Neural crest cell (in vitro differentiated cells): ENCODE measurements around the gene AKT1. TPM values are rescaled to one million over a fixed set of nuclear protein-coding genes. Genes with fewer than 3 reads are reported as not detected.

Experiments
- DNase-seq: peaks from one replicate; pipeline ENCODE4 v3.0.0; 2021; ENCODE audit warnings: low read depth, mixed read lengths, low spot score
- H3K27ac Mint-ChIP-seq: one replicate; pipeline ENCODE4 v1.8.0; 2021; ENCODE audit warnings: mild to moderate bottlenecking, mixed read lengths; ENCODE audit not compliant: unreplicated experiment
- H3K27me3 Mint-ChIP-seq: 2 replicates; pipeline ENCODE4 v1.8.0; 2021; ENCODE audit warnings: low read depth, mild to moderate bottlenecking, mixed read lengths
- H3K36me3 Mint-ChIP-seq: 2 replicates; pipeline ENCODE4 v1.8.0; 2021; ENCODE audit warnings: low read depth, mild to moderate bottlenecking, mixed read lengths
- H3K4me1 Mint-ChIP-seq: 2 replicates; pipeline ENCODE4 v1.8.0; 2021; ENCODE audit warnings: mixed read lengths
- H3K4me3 Mint-ChIP-seq: one replicate; pipeline ENCODE4 v1.8.0; 2021; ENCODE audit warnings: mild to moderate bottlenecking, mixed read lengths
- H3K9me3 Mint-ChIP-seq: 2 replicates; pipeline ENCODE4 v1.8.0; 2021; ENCODE audit warnings: mixed read lengths
- total RNA-seq: library from RNA; stranded (reverse); gene quantifications from 2 replicates; pipeline ENCODE4 v1.2.1, GENCODE V29; 2021
- TF ChIP-seq, protein P1 (sequence below): fragments of 200-600 bp; sonication (generic); conservative IDR thresholded peaks from 2 replicates; pipeline ENCODE4 v1.5.0; 2021; ENCODE audit warnings: antibody characterized with exemption, mild to moderate bottlenecking

AKT1 gene
- total RNA-seq, 1 donor from 2014 or later = 191 TPM

- no peaks in the 10 kb centered on the region for H3K27me3 Mint-ChIP-seq
- H3K4me3 Mint-ChIP-seq = no peak overlapping the region
- H3K4me1 Mint-ChIP-seq = no peaks in the 10 kb centered on the region
- no peaks in the 10 kb centered on the region for H3K36me3 Mint-ChIP-seq
- H3K27ac Mint-ChIP-seq = no peak overlapping the region
- H3K9me3 Mint-ChIP-seq = no peaks in the 10 kb centered on the region
- DNase-seq = no peak
- TF ChIP-seq, protein P1, sequence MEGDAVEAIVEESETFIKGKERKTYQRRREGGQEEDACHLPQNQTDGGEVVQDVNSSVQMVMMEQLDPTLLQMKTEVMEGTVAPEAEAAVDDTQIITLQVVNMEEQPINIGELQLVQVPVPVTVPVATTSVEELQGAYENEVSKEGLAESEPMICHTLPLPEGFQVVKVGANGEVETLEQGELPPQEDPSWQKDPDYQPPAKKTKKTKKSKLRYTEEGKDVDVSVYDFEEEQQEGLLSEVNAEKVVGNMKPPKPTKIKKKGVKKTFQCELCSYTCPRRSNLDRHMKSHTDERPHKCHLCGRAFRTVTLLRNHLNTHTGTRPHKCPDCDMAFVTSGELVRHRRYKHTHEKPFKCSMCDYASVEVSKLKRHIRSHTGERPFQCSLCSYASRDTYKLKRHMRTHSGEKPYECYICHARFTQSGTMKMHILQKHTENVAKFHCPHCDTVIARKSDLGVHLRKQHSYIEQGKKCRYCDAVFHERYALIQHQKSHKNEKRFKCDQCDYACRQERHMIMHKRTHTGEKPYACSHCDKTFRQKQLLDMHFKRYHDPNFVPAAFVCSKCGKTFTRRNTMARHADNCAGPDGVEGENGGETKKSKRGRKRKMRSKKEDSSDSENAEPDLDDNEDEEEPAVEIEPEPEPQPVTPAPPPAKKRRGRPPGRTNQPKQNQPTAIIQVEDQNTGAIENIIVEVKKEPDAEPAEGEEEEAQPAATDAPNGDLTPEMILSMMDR = no peak
Measured at GRCh38 chr14:104786726-104787675, 8.5 kb downstream of the AKT1 start.

- H3K9me3 Mint-ChIP-seq = no peaks in the 10 kb centered on the region
- H3K27ac Mint-ChIP-seq = no peak overlapping the region
- H3K27me3 Mint-ChIP-seq = no peaks in the 10 kb centered on the region
- H3K36me3 Mint-ChIP-seq = no peaks in the 10 kb centered on the region
- no peak for DNase-seq
- no peak overlapping the region for H3K4me3 Mint-ChIP-seq
- TF ChIP-seq, protein P1 = no peak
- no peaks in the 10 kb centered on the region for H3K4me1 Mint-ChIP-seq
Measured at GRCh38 chr14:104786091-104786586, 9.4 kb downstream of the AKT1 start.

GRCh38 chr14:104785708-104786080 is 9.9 kb downstream of the AKT1 start:
- H3K36me3 Mint-ChIP-seq = no peaks in the 10 kb centered on the region
- no peaks in the 10 kb centered on the region for H3K4me1 Mint-ChIP-seq
- DNase-seq = no peak
- TF ChIP-seq, protein P1 = no peak
- H3K27me3 Mint-ChIP-seq = no peaks in the 10 kb centered on the region
- no peak overlapping the region for H3K27ac Mint-ChIP-seq
- no peaks in the 10 kb centered on the region for H3K9me3 Mint-ChIP-seq
- H3K4me3 Mint-ChIP-seq = no peak overlapping the region

- Mint-ChIP-seq H3K27ac (no peak overlapping the region), H3K4me1 (no peaks in the 10 kb centered on the region), H3K9me3 (no peaks in the 10 kb centered on the region), H3K27me3 (no peaks in the 10 kb centered on the region), H3K36me3 (no peaks in the 10 kb centered on the region), H3K4me3 (no peak overlapping the region)
- TF ChIP-seq, protein P1 = no peak
- no peak for DNase-seq
Measured at GRCh38 chr14:104784846-104785707, 10.5 kb downstream of the AKT1 start.

DNA sequence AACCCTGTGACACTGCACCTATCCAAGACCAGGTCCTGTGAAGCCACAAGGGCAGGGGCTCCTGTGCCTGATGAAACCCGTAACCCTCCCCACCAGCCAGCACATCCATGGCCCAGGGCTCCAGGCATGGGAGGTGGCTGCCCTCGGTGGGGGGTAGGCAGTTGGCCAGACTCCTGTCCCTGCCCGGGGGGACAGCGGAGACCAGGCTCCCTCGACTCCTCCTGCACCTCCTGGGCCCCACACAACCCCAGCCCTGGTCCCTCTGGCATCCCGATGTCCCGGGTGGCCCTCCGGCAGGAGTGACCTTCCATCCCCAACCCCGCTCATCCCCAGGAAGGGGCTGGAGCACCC is 11.4 kb downstream of the AKT1 start:
- H3K4me3 Mint-ChIP-seq = no peak overlapping the region
- no peak overlapping the region for H3K27ac Mint-ChIP-seq
- H3K9me3 Mint-ChIP-seq = no peaks in the 10 kb centered on the region
- TF ChIP-seq, protein P1 = no peak
- DNase-seq = no peak
- H3K27me3 Mint-ChIP-seq = no peaks in the 10 kb centered on the region
- no peaks in the 10 kb centered on the region for H3K36me3 Mint-ChIP-seq
- H3K4me1 Mint-ChIP-seq = no peaks in the 10 kb centered on the region
